NT2/D1 (cell line): ENCODE measurements around the gene KIF21B.

Experiments
- SUZ12 ChIP-seq: IDR thresholded peaks from 2 replicates; pipeline ENCODE4 v1.6.1; 2011; ENCODE audit not compliant: insufficient read length, insufficient read depth; ENCODE audit errors: extremely low read depth
- YY1 ChIP-seq: IDR thresholded peaks from 2 replicates; pipeline ENCODE4 v1.6.1; 2011; ENCODE audit not compliant: insufficient read length, insufficient read depth
- ZNF274 ChIP-seq: IDR thresholded peaks from 2 replicates; pipeline ENCODE4 v1.6.1; 2011; ENCODE audit warnings: mild to moderate bottlenecking, low read depth, low read length

- TF ChIP-seq YY1 (no peak), SUZ12 (no peak), ZNF274 (no peak)
Observed at GRCh38 chr1:200925831-200926230, 97.7 kb downstream of the KIF21B start.
